H9 (cell line): ENCODE data around the gene CHPF2. TPM values are rescaled to one million over a fixed set of nuclear protein-coding genes. Genes with fewer than 3 reads are reported as not detected.

Source experiments
- DNase-seq: peaks from one replicate; pipeline ENCODE4 v3.0.0-alpha.2; 2017
- H2AFZ ChIP-seq: one replicate; pipeline ENCODE4 v1.6.1; 2013; ENCODE audit warnings: mild to moderate bottlenecking, low read length, control low read depth, moderate library complexity
- H2AK5ac ChIP-seq: 2 replicates; pipeline ENCODE4 v1.6.1; 2013; ENCODE audit warnings: low read length, control low read depth, mixed read lengths; ENCODE audit not compliant: insufficient read length
- H2BK120ac ChIP-seq: one replicate; pipeline ENCODE4 v1.6.1; 2013; ENCODE audit warnings: low read depth, mild to moderate bottlenecking, low read length, control low read depth, inconsistent platforms; ENCODE audit not compliant: poor library complexity, severe bottlenecking
- H2BK12ac ChIP-seq: 2 replicates; pipeline ENCODE4 v1.6.1; 2013; ENCODE audit warnings: low read length, control low read depth, mixed read lengths, low read depth; ENCODE audit not compliant: insufficient read length
- H2BK15ac ChIP-seq: 2 replicates; pipeline ENCODE4 v1.6.1; 2013; ENCODE audit warnings: low read depth, low read length, control low read depth
- H2BK20ac ChIP-seq: one replicate; pipeline ENCODE4 v1.6.1; 2013; ENCODE audit warnings: low read depth, mild to moderate bottlenecking, low read length, control low read depth, inconsistent platforms; ENCODE audit not compliant: poor library complexity, severe bottlenecking
- H2BK5ac ChIP-seq: 2 replicates; pipeline ENCODE4 v1.6.1; 2013; ENCODE audit warnings: low read length, control low read depth, mixed read lengths; ENCODE audit not compliant: insufficient read length
- H3K14ac ChIP-seq: 2 replicates; pipeline ENCODE4 v1.6.1; 2013; ENCODE audit warnings: low read length, control low read depth; ENCODE audit not compliant: insufficient read depth
- H3K18ac ChIP-seq: 2 replicates; pipeline ENCODE4 v1.6.1; 2013; ENCODE audit warnings: low read depth, mild to moderate bottlenecking, mixed read lengths, low read length, control low read depth; ENCODE audit not compliant: insufficient read length
- H3K23ac ChIP-seq: 2 replicates; pipeline ENCODE4 v1.6.1; 2013; ENCODE audit warnings: low read length, control low read depth, mixed read lengths, low read depth; ENCODE audit not compliant: insufficient read length
- H3K23me2 ChIP-seq: 2 replicates; pipeline ENCODE4 v1.6.1; 2013; ENCODE audit warnings: low read depth, mild to moderate bottlenecking, mixed read lengths, low read length, control low read depth; ENCODE audit not compliant: insufficient read length, poor library complexity, severe bottlenecking
- H3K27ac ChIP-seq: 2 replicates; pipeline ENCODE4 v1.5.1; 2013; ENCODE audit warnings: low read length, control low read depth, mixed read lengths, low read depth; ENCODE audit not compliant: insufficient read length
- H3K27me3 ChIP-seq: 2 replicates; pipeline ENCODE4 v1.6.1; 2013; ENCODE audit warnings: low read length, control low read depth, inconsistent platforms; ENCODE audit not compliant: insufficient read depth
- H3K4ac ChIP-seq: 2 replicates; pipeline ENCODE4 v1.6.1; 2013; ENCODE audit warnings: low read depth, mild to moderate bottlenecking, control low read depth, inconsistent platforms, low read length, moderate library complexity
- H3K4me1 ChIP-seq: 2 replicates; pipeline ENCODE4 v1.6.1; 2013; ENCODE audit warnings: low read length, control low read depth, inconsistent platforms; ENCODE audit not compliant: insufficient read depth
- H3K4me2 ChIP-seq: 2 replicates; pipeline ENCODE4 v1.6.1; 2013; ENCODE audit warnings: low read length, control low read depth, mixed read lengths; ENCODE audit not compliant: insufficient read length, insufficient read depth
- H3K56ac ChIP-seq: 2 replicates; pipeline ENCODE4 v1.6.1; 2013; ENCODE audit warnings: low read depth, mild to moderate bottlenecking, mixed read lengths, low read length, control low read depth; ENCODE audit not compliant: insufficient read length
- H3K79me1 ChIP-seq: 2 replicates; pipeline ENCODE4 v1.6.1; 2013; ENCODE audit warnings: low read depth, mild to moderate bottlenecking, moderate library complexity, low read length, control low read depth, inconsistent platforms; ENCODE audit not compliant: insufficient read depth, poor library complexity, severe bottlenecking
- H3K79me2 ChIP-seq: 2 replicates; pipeline ENCODE4 v1.6.1; 2013; ENCODE audit warnings: low read length, control low read depth, inconsistent platforms; ENCODE audit not compliant: insufficient read depth
- H3K9ac ChIP-seq: 2 replicates; pipeline ENCODE4 v1.6.1; 2013; ENCODE audit warnings: low read length, control low read depth, mixed read lengths; ENCODE audit not compliant: insufficient read length; ENCODE audit errors: extremely low read depth
- H3K9me3 ChIP-seq: one replicate; pipeline ENCODE4 v1.6.1; 2013; ENCODE audit warnings: low read depth, low read length, inconsistent platforms; ENCODE audit not compliant: control insufficient read depth
- H3T11ph ChIP-seq: one replicate; pipeline ENCODE4 v1.6.1; 2013; ENCODE audit warnings: mild to moderate bottlenecking, low read length, control low read depth, inconsistent platforms
- H4K20me1 ChIP-seq: one replicate; pipeline ENCODE4 v1.6.1; 2013; ENCODE audit not compliant: control insufficient read depth, insufficient read length, insufficient read depth
- H4K5ac ChIP-seq: 2 replicates; pipeline ENCODE4 v1.6.1; 2013; ENCODE audit warnings: low read depth, mild to moderate bottlenecking, mixed read lengths, low read length, control low read depth; ENCODE audit not compliant: insufficient read length
- H4K8ac ChIP-seq: replicated peaks from 2 replicates; pipeline ENCODE4 v1.6.1; 2013; ENCODE audit warnings: low read length, control low read depth, mixed read lengths, low read depth; ENCODE audit not compliant: insufficient read length
- H4K91ac ChIP-seq: 2 replicates; pipeline ENCODE4 v1.6.1; 2013; ENCODE audit warnings: low read depth, mild to moderate bottlenecking, moderate library complexity, mixed read lengths, low read length, control low read depth; ENCODE audit not compliant: insufficient read length
- H3K27ac Mint-ChIP-seq, 3 experiments: 2 replicates in 2 of 3; 3 replicates in 1 of 3; pipeline ENCODE4 v1.8.0; 2020 to 2021; ENCODE audit warnings: mixed read lengths in 3 of 3, mild to moderate bottlenecking in 1 of 3, moderate library complexity in 1 of 3
- H3K27me3 Mint-ChIP-seq: 2 replicates; pipeline ENCODE4 v1.8.0; 2021; ENCODE audit warnings: low read depth, mild to moderate bottlenecking, moderate library complexity, mixed read lengths
- H3K36me3 Mint-ChIP-seq, 3 experiments: 2 replicates in 2 of 3; 3 replicates in 1 of 3; pipeline ENCODE4 v1.8.0; 2020 to 2021; ENCODE audit warnings: low read depth in 3 of 3, mixed read lengths in 3 of 3; ENCODE audit not compliant: insufficient read depth in 1 of 3
- H3K4me1 Mint-ChIP-seq, 2 experiments: 2 replicates each; pipeline ENCODE4 v1.8.0; 2020; ENCODE audit warnings: mixed read lengths in 2 of 2
- H3K4me3 Mint-ChIP-seq, 2 experiments: 2 replicates in 1 of 2; 3 replicates in 1 of 2; pipeline ENCODE4 v1.8.0; 2020 to 2021; ENCODE audit warnings: mild to moderate bottlenecking in 2 of 2, mixed read lengths in 2 of 2, moderate library complexity in 1 of 2
- H3K9me3 Mint-ChIP-seq, 2 experiments: 2 replicates in 1 of 2; 3 replicates in 1 of 2; pipeline ENCODE4 v1.8.0; 2020; ENCODE audit warnings: mild to moderate bottlenecking in 2 of 2, mixed read lengths in 2 of 2, moderate library complexity in 1 of 2
- WGBS: extraction: QIAGEN DNeasy Blood & Tissue Kit; methylation state at CpG from one replicate; pipeline ENCODE4 v1.1.7; 2013; ENCODE audit warnings: missing lambda C conversion rate, low lambda C conversion rate, mixed read lengths; ENCODE audit not compliant: insufficient read length; ENCODE audit errors: extremely low coverage; 5-methylcytosine and 5-hydroxymethylcytosine counted together
- total RNA-seq: library from RNA; stranded (reverse); gene quantifications from 2 replicates; pipeline ENCODE4 v1.2.1, GENCODE V29; 2021
- TF ChIP-seq, protein P1 (sequence below): fragments of 200-600 bp; sonication (generic); conservative IDR thresholded peaks from 3 replicates; pipeline ENCODE4 v1.8.0; 2021; ENCODE audit warnings: antibody characterized with exemption, mild to moderate bottlenecking

Gene CHPF2
- total RNA-seq, 1 experiment from 2014 or later, result 25.7 TPM

DNA sequence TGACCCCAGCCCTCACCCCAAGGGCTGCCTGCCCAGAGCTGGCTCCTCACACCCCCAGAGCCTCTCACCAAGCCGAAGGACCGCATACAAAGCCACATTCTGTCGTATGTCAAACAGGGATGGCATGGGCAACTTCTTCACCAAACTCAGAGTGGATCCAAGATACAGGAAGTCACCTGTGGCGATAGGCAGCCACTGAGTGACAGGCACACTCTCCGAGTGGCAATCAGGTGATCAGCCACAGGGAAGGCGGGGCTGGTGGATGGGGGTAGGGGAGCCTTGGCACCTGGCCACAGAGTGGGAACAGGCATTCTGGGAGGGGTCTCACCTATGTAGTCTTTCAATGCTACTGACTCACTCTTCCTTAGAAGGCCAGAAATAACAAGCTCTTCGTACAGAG, 38.1 kb upstream of the CHPF2 start:
- TF ChIP-seq, protein P1, sequence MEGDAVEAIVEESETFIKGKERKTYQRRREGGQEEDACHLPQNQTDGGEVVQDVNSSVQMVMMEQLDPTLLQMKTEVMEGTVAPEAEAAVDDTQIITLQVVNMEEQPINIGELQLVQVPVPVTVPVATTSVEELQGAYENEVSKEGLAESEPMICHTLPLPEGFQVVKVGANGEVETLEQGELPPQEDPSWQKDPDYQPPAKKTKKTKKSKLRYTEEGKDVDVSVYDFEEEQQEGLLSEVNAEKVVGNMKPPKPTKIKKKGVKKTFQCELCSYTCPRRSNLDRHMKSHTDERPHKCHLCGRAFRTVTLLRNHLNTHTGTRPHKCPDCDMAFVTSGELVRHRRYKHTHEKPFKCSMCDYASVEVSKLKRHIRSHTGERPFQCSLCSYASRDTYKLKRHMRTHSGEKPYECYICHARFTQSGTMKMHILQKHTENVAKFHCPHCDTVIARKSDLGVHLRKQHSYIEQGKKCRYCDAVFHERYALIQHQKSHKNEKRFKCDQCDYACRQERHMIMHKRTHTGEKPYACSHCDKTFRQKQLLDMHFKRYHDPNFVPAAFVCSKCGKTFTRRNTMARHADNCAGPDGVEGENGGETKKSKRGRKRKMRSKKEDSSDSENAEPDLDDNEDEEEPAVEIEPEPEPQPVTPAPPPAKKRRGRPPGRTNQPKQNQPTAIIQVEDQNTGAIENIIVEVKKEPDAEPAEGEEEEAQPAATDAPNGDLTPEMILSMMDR, result no peak
- Histone ChIP-seq H2AFZ (no peak overlapping the region), H4K5ac (no peak overlapping the region), H3K14ac (no peak overlapping the region), H3T11ph (no peak overlapping the region), H3K4ac (no peak overlapping the region), H3K27ac (no peak overlapping the region), H4K8ac (no peak overlapping the region), H4K91ac (no peak overlapping the region), H2BK15ac (no peak overlapping the region), H2BK5ac (no peak overlapping the region), H2BK120ac (no peak overlapping the region), H3K23ac (no peak overlapping the region), H2BK20ac (no peak overlapping the region), H3K4me2 (no peak overlapping the region), H3K23me2 (no peaks in the 10 kb centered on the region), H3K18ac (no peak overlapping the region), H3K9me3 (no peaks in the 10 kb centered on the region), H3K79me1 (no peaks in the 10 kb centered on the region), H2BK12ac (no peak overlapping the region), H2AK5ac (no peak overlapping the region), H3K56ac (no peak overlapping the region), H3K9ac (no peak overlapping the region), H4K20me1 (no peaks in the 10 kb centered on the region), H3K27me3 (no peaks in the 10 kb centered on the region; the same call in 1 of the 2 replicates), H3K79me2 (no peaks in the 10 kb centered on the region), H3K4me1 (no peaks in the 10 kb centered on the region; the same call in 1 of the 2 replicates)
- Mint-ChIP-seq H3K4me3 (no peak overlapping the region), H3K9me3 (no peaks in the 10 kb centered on the region), H3K27ac (no peak overlapping the region; a peak in 1 of 7 replicates), H3K4me1 (peaks cover 0 to under 1% of the 10 kb centered on the region in 2 experiments; a peak in 2 of 4 replicates), H3K36me3 (no peaks in the 10 kb centered on the region), H3K27me3 (peaks cover 26% of the 10 kb centered on the region)
- DNase-seq, result no peak
- no CpG with 5 or more reads among the region's 7 CpGs for WGBS
